LHCN-M2 (cell line): ENCODE data around the gene HHAT. TPM values are rescaled to one million over a fixed set of nuclear protein-coding genes. Genes with fewer than 3 reads are reported as not detected.

ENCODE experiments used
- DNase-seq: peaks from one replicate; pipeline ENCODE4 v3.0.0-alpha.2; 2012; ENCODE audit warnings: low read depth
- total RNA-seq: library from RNA; depleted of rRNA; stranded (reverse); fragments of >200 nt; gene quantifications from 2 replicates; pipeline ENCODE4 v1.2.3, GENCODE V29; 2014

Gene HHAT
- total RNA-seq, 1 experiment from 2014 or later: 24.6 TPM

DNA sequence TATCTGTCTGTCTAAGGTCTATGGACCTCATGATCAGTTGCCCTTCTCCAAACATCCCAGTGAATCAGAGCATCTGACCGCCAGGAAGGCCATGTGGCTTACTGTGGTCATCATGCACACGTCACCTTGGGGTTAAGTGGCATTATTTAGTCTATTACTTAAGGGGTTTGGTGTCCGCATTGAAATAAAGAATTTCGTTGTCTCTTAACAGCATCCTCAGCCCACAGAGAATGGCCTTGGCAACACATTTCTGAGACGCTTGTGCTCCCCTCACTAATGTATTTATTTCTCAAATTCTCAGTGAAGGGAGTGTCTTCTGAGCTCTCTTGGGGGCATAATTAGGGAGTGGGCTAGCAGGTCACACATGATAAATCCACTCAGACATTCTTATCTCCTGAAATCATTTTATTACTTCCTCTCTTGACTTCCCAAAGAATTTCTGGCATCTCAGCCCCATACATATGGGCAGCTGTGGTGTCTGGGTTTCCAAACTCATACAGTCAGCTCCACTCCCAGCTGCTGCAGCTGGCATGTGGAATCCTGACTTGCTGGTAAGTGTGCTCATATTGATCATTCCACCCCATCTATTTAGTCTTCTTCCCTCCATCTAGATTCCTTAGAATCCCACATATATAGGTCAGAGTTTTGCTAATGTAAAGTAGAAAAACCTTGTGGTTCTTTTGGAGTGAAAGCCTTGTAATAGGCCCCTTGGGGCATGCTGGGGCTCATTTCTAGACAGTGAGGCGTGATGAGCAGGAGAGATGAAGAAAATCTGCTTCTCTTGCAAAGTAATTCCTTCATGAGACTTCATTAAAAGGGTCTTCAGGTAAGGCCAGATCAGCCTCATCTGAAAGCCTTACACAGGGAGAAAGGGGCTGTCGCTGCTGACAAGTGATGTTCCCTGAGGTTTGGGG is 110.5 kb downstream of the HHAT start:
- peak; percentile 100 for DNase-seq

- DNase-seq: peak; percentile 67
Observed at GRCh38 chr1:210440081-210440480, 111.4 kb downstream of the HHAT start.

GRCh38 chr1:210441028-210441427 is 112.3 kb downstream of the HHAT start:
- peak; percentile 73 for DNase-seq

GRCh38 chr1:210445485-210445884 is 116.8 kb downstream of the HHAT start:
- no peak for DNase-seq

DNA sequence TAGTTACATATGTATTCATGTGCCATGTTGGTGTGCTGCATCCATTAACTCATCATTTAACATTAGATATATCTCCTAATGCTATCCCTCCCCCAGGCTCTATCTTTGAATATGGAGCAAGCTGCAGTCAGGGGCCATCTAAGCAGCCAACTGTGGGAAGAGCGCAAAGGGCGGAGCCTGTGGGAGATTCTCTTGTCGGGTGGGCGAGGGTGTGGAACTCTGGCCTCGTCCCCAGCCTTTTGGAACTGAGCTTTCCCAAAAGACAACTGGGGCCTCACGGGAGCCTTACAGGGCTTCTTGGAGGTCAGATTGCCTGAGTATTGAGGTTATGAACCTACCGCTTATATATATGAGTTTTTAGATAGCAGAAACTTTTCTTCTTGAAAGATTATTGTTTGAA is 117.2 kb downstream of the HHAT start:
- peak; percentile 17 for DNase-seq

GRCh38 chr1:210446479-210446878 is 117.8 kb downstream of the HHAT start:
- DNase-seq: peak; percentile 92

GRCh38 chr1:210447456-210448057 is 118.9 kb downstream of the HHAT start:
- no peak for DNase-seq

DNA sequence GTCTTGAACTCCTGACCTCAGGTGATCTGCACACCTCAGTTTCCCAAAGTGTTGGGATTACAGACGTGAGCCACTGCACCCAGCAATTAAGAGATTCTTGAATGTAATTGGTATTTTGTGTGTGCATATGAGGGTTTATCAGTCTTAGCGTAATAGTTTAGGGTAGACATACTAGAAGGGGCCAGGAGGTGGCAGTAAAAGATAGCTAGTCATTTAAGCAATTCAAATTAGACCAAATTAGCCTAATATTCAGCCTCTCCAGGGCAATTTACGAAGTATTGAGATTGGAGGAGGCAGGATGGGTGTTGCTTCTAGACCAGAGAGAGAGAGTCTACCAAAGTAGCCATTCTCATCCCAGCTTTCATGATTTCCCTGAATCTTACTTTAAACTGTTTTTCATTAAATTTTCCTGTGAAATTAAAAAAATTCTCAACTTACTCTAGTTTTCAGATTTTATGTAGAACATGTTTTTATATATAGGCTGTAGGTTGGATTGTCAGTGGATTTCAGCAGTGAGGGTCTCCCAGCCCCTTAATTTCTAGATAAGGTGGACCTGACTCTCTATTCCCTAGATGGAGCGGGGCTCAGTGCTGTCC is 119.7 kb downstream of the HHAT start:
- peak; percentile 71 for DNase-seq

GRCh38 chr1:210455840-210456603 is 127.3 kb downstream of the HHAT start:
- DNase-seq: no peak

- no peak for DNase-seq
Observed at GRCh38 chr1:210456731-210457255, 128.1 kb downstream of the HHAT start.

- no peak for DNase-seq
Observed at GRCh38 chr1:210457568-210457967, 128.9 kb downstream of the HHAT start.

DNA sequence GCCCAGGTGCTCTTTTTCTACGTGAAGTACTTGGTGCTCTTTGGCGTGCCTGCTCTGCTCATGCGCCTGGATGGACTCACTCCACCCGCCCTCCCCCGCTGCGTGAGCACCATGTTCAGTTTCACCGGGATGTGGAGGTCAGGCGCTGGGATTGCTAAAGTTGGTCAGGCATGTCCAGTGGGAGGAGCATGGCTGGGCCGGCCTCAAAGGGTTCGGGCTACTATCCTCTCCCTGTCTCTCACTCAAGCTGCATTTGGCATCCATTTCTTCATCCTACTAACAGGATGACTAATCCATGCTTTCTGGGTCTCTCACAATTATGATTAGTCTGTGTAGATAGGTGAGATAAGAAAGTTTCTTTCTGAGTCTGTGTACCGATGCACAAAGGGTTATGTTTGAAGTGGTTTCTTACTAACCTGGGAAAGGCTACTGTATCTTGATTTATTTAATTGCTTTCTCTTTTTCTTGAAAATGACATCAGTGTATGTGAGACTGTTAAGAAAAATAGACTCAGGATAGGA is 135.9 kb downstream of the HHAT start:
- DNase-seq: no peak

GRCh38 chr1:210465150-210465549 is 136.4 kb downstream of the HHAT start:
- DNase-seq: no peak

GRCh38 chr1:210467440-210468043 is 138.8 kb downstream of the HHAT start:
- DNase-seq: no peak

GRCh38 chr1:210469441-210469840 is 140.7 kb downstream of the HHAT start:
- DNase-seq: no peak

GRCh38 chr1:210475321-210475720 is 146.6 kb downstream of the HHAT start:
- no peak for DNase-seq

GRCh38 chr1:210475806-210476205 is 147.1 kb downstream of the HHAT start:
- no peak for DNase-seq

- no peak for DNase-seq
Observed at GRCh38 chr1:210476730-210477129, 148.0 kb downstream of the HHAT start.

GRCh38 chr1:210477328-210477924 is 148.7 kb downstream of the HHAT start:
- DNase-seq: peak; percentile 45

DNA sequence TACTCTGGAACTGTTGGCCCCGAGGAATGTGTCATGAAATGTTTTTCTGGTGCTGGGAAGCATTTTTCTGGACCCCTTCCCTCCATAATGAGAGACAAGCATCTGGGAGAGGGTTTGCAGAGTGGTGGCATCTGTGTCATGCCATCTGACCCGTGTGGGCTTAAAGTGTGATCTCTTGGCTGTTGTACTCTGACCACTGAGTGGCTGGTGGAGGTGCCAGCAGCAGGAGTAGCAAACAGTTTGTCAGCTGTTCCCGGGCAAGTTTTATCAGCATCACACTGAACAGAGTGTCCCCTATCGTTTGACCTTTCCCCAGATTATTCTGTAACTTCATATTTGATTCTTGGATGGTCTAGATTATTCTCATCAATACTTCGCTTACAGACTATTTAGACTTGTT is 150.1 kb downstream of the HHAT start:
- DNase-seq: peak; percentile 9
